B cell (primary cell): ENCODE results near the gene KPNA6. TPM values are rescaled to one million over a fixed set of nuclear protein-coding genes. Genes with fewer than 3 reads are reported as not detected.
"Not testable (repeated sequence)": the region's sequence is repeated elsewhere in the genome, so short reads cannot be mapped to it uniquely, and the experiment has no call there.

ENCODE experiments used
- ATAC-seq: fragments of 200-7000 bp; cut with Tn5 transposase; one replicate; pipeline ENCODE4 v1.10.0; 2021; ENCODE audit warnings: low read depth, mild to moderate bottlenecking, moderate number of reproducible peaks, moderate library complexity
- CTCF ChIA-PET: fragments of 350-600 bp; sonication (Branson Sonifier 250); formaldehyde crosslinking; loops from one replicate; lab custom pipeline; 2021; ENCODE audit warnings: antibody characterized with exemption, inconsistent platforms; lab: Charles Lee
- POLR2A ChIA-PET: fragments of 350-600 bp; sonication (Branson Sonifier 250); formaldehyde crosslinking; loops from one replicate; lab custom pipeline; 2021; ENCODE audit warnings: antibody characterized with exemption; lab: Charles Lee
- DNase-seq: peaks from one replicate; pipeline ENCODE4 v3.0.0; 2013
- H2AFZ ChIP-seq: 2 replicates; pipeline ENCODE4 v1.6.1; 2012; ENCODE audit warnings: mild to moderate bottlenecking, low read depth, low read length; ENCODE audit not compliant: insufficient read depth, poor library complexity, severe bottlenecking
- H3K27ac ChIP-seq, 2 donors: 1 replicate in 1 of 2; 2 replicates in 1 of 2; pipeline ENCODE4 v1.5.1; 2012 to 2013; ENCODE audit warnings: low read length in 2 of 2, mild to moderate bottlenecking in 2 of 2, moderate library complexity in 1 of 2
- H3K27me3 ChIP-seq, 4 experiments: fragments of 200-600 bp in 1 of 4; sonication (generic) in 1 of 4; replicated peaks in 1 of 4; 1 replicate in 2 of 4; 2 replicates in 2 of 4; pipeline versions ENCODE4 v1.6.1 to v1.7.0; 2013 to 2016; ENCODE audit warnings: low read length in 3 of 4, mild to moderate bottlenecking in 2 of 4, mixed read lengths in 1 of 4, moderate library complexity in 1 of 4; ENCODE audit not compliant: insufficient read depth in 4 of 4, control insufficient read depth in 3 of 4; ENCODE audit errors: control extremely low read depth in 1 of 4
- H3K36me3 ChIP-seq, 2 experiments: replicated peaks in 1 of 2; 1 replicate in 1 of 2; 2 replicates in 1 of 2; pipeline versions ENCODE4 v1.6.1 to v1.7.1; 2013; ENCODE audit warnings: low read length in 1 of 2; ENCODE audit not compliant: insufficient read depth in 2 of 2, control insufficient read depth in 1 of 2; ENCODE audit errors: control extremely low read depth in 1 of 2, extremely low read depth in 1 of 2
- H3K4me1 ChIP-seq, 2 donors: fragments of 200-600 bp in 1 of 2; sonication (generic) in 1 of 2; 1 replicate in 1 of 2; 2 replicates in 1 of 2; pipeline versions ENCODE4 v1.5.1 to v1.6.1; 2013 to 2017; ENCODE audit warnings: low read length in 2 of 2; ENCODE audit not compliant: control insufficient read depth in 2 of 2, insufficient read depth in 2 of 2
- H3K4me2 ChIP-seq: replicated peaks from 2 replicates; pipeline ENCODE3; 2012; ENCODE audit warnings: mild to moderate bottlenecking, low read depth, low read length; ENCODE audit not compliant: poor library complexity, severe bottlenecking
- H3K4me3 ChIP-seq, 5 experiments: fragments of 200-600 bp in 1 of 5; sonication (generic) in 1 of 5; 1 replicate in 3 of 5; 2 replicates in 2 of 5; pipeline versions ENCODE4 v1.5.1 to v1.7.0; 2011 to 2016; ENCODE audit warnings: low read length in 4 of 5, mild to moderate bottlenecking in 4 of 5, low read depth in 2 of 5, control low read depth in 1 of 5, moderate library complexity in 1 of 5; ENCODE audit not compliant: insufficient read depth in 1 of 5; ENCODE audit errors: control extremely low read depth in 1 of 5, extremely low read depth in 1 of 5
- H3K79me2 ChIP-seq: fragments of 200-600 bp; sonication (generic); one replicate; pipeline ENCODE4 v1.6.0; 2016; ENCODE audit warnings: low read length; ENCODE audit not compliant: control insufficient read depth, insufficient read depth
- H3K9ac ChIP-seq: fragments of 200-600 bp; sonication (generic); 2 replicates; pipeline ENCODE4 v1.6.1; 2017; ENCODE audit warnings: mild to moderate bottlenecking, low read length, moderate library complexity
- H3K9me3 ChIP-seq, 3 donors: one replicate each; pipeline versions ENCODE4 v1.6.1 to v1.7.1; 2013; ENCODE audit warnings: low read length in 2 of 3; ENCODE audit not compliant: control insufficient read depth in 2 of 3, insufficient read depth in 1 of 3; ENCODE audit errors: control extremely low read depth in 1 of 3
- H4K20me1 ChIP-seq: 2 replicates; pipeline ENCODE4 v1.6.0; 2012; ENCODE audit warnings: mild to moderate bottlenecking, low read length; ENCODE audit not compliant: insufficient read depth, control insufficient read depth, poor library complexity, severe bottlenecking
- H3K27ac Mint-ChIP-seq: one replicate; pipeline ENCODE4 v1.8.0; 2021; ENCODE audit warnings: mixed read lengths
- H3K27me3 Mint-ChIP-seq: one replicate; pipeline ENCODE4 v1.8.0; 2021; ENCODE audit warnings: mixed read lengths
- H3K4me1 Mint-ChIP-seq: one replicate; pipeline ENCODE4 v1.8.0; 2021; ENCODE audit warnings: mixed read lengths
- H3K4me3 Mint-ChIP-seq: one replicate; pipeline ENCODE4 v1.8.0; 2021; ENCODE audit warnings: mixed read lengths
- H3K9me3 Mint-ChIP-seq: one replicate; pipeline ENCODE4 v1.8.0; 2022; ENCODE audit warnings: mixed read lengths; ENCODE audit not compliant: insufficient read depth
- CTCF ChIP-seq: fragments of 200-600 bp; IDR thresholded peaks from one replicate; pipeline ENCODE4 v1.8.0; 2022; ENCODE audit warnings: antibody characterized with exemption, mild to moderate bottlenecking
- EZH2 ChIP-seq: IDR thresholded peaks from 2 replicates; pipeline ENCODE4 v1.6.1; 2012; ENCODE audit warnings: borderline replicate concordance, low read depth, mild to moderate bottlenecking, moderate library complexity, low read length; ENCODE audit not compliant: insufficient read depth, poor library complexity, severe bottlenecking
- WGBS: methylation state at CpG from one replicate; pipeline ENCODE4 v1.1.5; 2013; ENCODE audit warnings: missing lambda C conversion rate; ENCODE audit not compliant: insufficient coverage; 5-methylcytosine and 5-hydroxymethylcytosine counted together
- intact Hi-C: fragments of 100-400 bp; cut with micrococcal nuclease; formaldehyde crosslinking; loops from one replicate; pipeline ENCODE4 v1.10.0; 2022
- polyA plus RNA-seq: library from polyadenylated mRNA; depleted of rRNA; stranded (reverse); fragments of >200 nt; gene quantifications from 2 replicates; pipeline ENCODE4 v1.2.3, GENCODE V29; 2012
- total RNA-seq, 2 donors: library from RNA; stranded (reverse); fragments of 120-200 nt in 1 of 2; gene quantifications; 1 replicate in 1 of 2; 2 replicates in 1 of 2; pipeline versions ENCODE4 v1.2.3 to v1.2.4, GENCODE V29; 2013 to 2022

The KPNA6 gene
- total and polyA plus RNA-seq, 2 donors (not counting 1 experiment from before 2014, with no cell fraction given) = 14.0 to 49.9 TPM

DNA sequence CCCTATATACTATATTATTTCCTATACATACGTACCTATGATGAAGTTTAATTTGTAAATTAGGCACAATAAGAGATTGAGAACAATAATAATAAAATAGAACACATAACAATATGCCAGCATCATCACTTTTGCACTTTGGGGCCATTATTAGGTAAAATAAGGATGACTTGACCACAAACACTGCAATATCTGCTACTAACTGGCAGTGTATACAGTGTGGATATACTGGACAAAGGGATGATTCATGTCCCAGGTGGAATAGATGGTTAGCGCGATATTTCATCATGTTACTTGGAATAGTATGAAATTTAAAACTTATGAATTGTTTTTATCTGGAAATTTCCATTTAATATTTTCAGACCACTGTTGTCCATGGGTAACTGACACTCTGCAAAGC lies 36.2 kb downstream of the KPNA6 start:
- Mint-ChIP-seq H3K27ac (no peak overlapping the region), H3K9me3 (peaks cover 3% of the 10 kb centered on the region), H3K27me3 (no peaks in the 10 kb centered on the region), H3K4me3 (no peak overlapping the region), H3K4me1 (peaks cover 44% of the 10 kb centered on the region)
- H3K27me3 ChIP-seq = no peaks in the 10 kb centered on the region
- no peak for TF ChIP-seq EZH2
- no peak for TF ChIP-seq CTCF
- intact Hi-C loops = no loop called here
- peaks cover 88% of the 10 kb centered on the region for H3K79me2 ChIP-seq
- peaks cover 1 to 28% (median 11%) of the 10 kb centered on the region in 3 donors for H3K9me3 ChIP-seq
- no peak overlapping the region for H2AFZ ChIP-seq
- no peak overlapping the region for H3K4me2 ChIP-seq
- no peak for DNase-seq
- no peak overlapping the region for H3K9ac ChIP-seq
- peaks cover 49% of the 10 kb centered on the region for H4K20me1 ChIP-seq
- peaks cover 3 to 5% of the 10 kb centered on the region in 2 donors for H3K4me1 ChIP-seq
- ChIA-PET CTCF (no interaction called here), POLR2A (no interaction called here)
- no peak overlapping the region for H3K27ac ChIP-seq
- ATAC-seq = no peak
- no peak overlapping the region for H3K4me3 ChIP-seq
- no CpG with 5 or more reads among the region's 3 CpGs for WGBS
- peaks cover 0 to 3% of the 10 kb centered on the region in 2 experiments for H3K36me3 ChIP-seq

GRCh38 chr1:32147799-32148198 lies 39.9 kb downstream of the KPNA6 start:
- H3K4me1 ChIP-seq, H3K9ac ChIP-seq, H2AFZ ChIP-seq, H3K4me2 ChIP-seq, H3K9me3 Mint-ChIP-seq, H3K4me3 ChIP-seq, H3K27ac Mint-ChIP-seq, H3K27ac ChIP-seq, H3K36me3 ChIP-seq, DNase-seq, H3K27me3 Mint-ChIP-seq, H3K4me3 Mint-ChIP-seq, intact Hi-C loops, ATAC-seq, POLR2A ChIA-PET, H3K27me3 ChIP-seq: not testable (repeated sequence)
- Histone ChIP-seq H3K79me2 (peaks cover 87% of the 10 kb centered on the region), H4K20me1 (peaks cover 61% of the 10 kb centered on the region), H3K9me3 (peaks cover 2 to 30% (median 14%) of the 10 kb centered on the region in 3 donors)
- CTCF ChIA-PET = interaction anchor here (0.6 kb wide), 1 partner anchor 223 kb away, joined by 3 read pairs; no protein-coding TSS in a partner anchor
- whole genome bisulfite sequencing = 100% methylated on average over 5 of the region's 5 CpGs
- peaks cover 21% of the 10 kb centered on the region for H3K4me1 Mint-ChIP-seq
